Thymus (tissue), 11 donors: ENCODE results near the gene MRPL2. TPM values are rescaled to one million over a fixed set of nuclear protein-coding genes. Genes with fewer than 3 reads are reported as not detected.

Experiments
- DNase-seq, 9 donors: peaks; one replicate each; pipeline ENCODE4 v3.0.0-alpha.2; 2013; ENCODE audit warnings: low spot score in 9 of 9, low read depth in 6 of 9, missing footprints in 1 of 9
- H3K27ac ChIP-seq, 2 donors: one replicate each; pipeline ENCODE4 v1.5.1; 2013; ENCODE audit warnings: control low read depth in 1 of 2, low read depth in 1 of 2, low read length in 1 of 2, mild to moderate bottlenecking in 1 of 2, moderate library complexity in 1 of 2
- H3K27me3 ChIP-seq, 2 donors: one replicate each; pipeline ENCODE4 v1.5.1; 2013; ENCODE audit warnings: low read length in 1 of 2; ENCODE audit not compliant: control insufficient read depth in 2 of 2, insufficient read depth in 1 of 2
- H3K36me3 ChIP-seq, 2 donors: one replicate each; pipeline ENCODE4 v1.5.1; 2013; ENCODE audit warnings: low read length in 1 of 2, mild to moderate bottlenecking in 1 of 2, moderate library complexity in 1 of 2; ENCODE audit not compliant: control insufficient read depth in 2 of 2, insufficient read depth in 2 of 2
- H3K4me1 ChIP-seq, 2 donors: one replicate each; pipeline ENCODE4 v1.5.1; 2013; ENCODE audit warnings: low read length in 2 of 2; ENCODE audit not compliant: control insufficient read depth in 2 of 2, insufficient read depth in 2 of 2
- H3K4me3 ChIP-seq, 2 donors: one replicate each; pipeline ENCODE4 v1.5.1; 2013; ENCODE audit warnings: low read length in 2 of 2, control low read depth in 1 of 2, mild to moderate bottlenecking in 1 of 2
- H3K9me3 ChIP-seq, 2 donors: one replicate each; pipeline ENCODE4 v1.5.1; 2013; ENCODE audit warnings: low read length in 1 of 2, mild to moderate bottlenecking in 1 of 2; ENCODE audit not compliant: control insufficient read depth in 2 of 2, insufficient read depth in 1 of 2
- WGBS: extraction: QIAGEN DNeasy Blood & Tissue Kit; methylation state at CpG from one replicate; pipeline ENCODE4 v1.1.7; 2013; 5-methylcytosine and 5-hydroxymethylcytosine counted together
- polyA plus RNA-seq: library from polyadenylated mRNA; stranded (reverse); fragments of 200-250 nt; gene quantifications from one replicate; pipeline ENCODE4 v1.2.3, GENCODE V29; 2013
- total RNA-seq: library from RNA; stranded (reverse); fragments of 120-200 nt; gene quantifications from one replicate; pipeline ENCODE4 v1.2.4, GENCODE V29; 2013
- donor health status: healthy.

MRPL2 gene
- total and polyA plus RNA-seq, 2 donors, result 28.0 to 49.9 TPM

GRCh38 chr6:43012364-43012763 is 46.9 kb downstream of the MRPL2 start:
- 96% methylated on average over 6 of the region's 6 CpGs for WGBS
- H3K36me3 ChIP-seq, result peaks cover 54 to 67% of the 10 kb centered on the region in 2 donors
- peaks cover 16 to 45% of the 10 kb centered on the region in 2 donors for H3K4me1 ChIP-seq
- H3K27me3 ChIP-seq, result no peaks in the 10 kb centered on the region
- DNase-seq, result no peak
- peaks cover 0 to 5% of the 10 kb centered on the region in 2 donors for H3K9me3 ChIP-seq
- H3K4me3 ChIP-seq, result no peak overlapping the region
- H3K27ac ChIP-seq, result no peak overlapping the region

GRCh38 chr6:43011207-43011606 is 48.0 kb downstream of the MRPL2 start:
- H3K36me3 ChIP-seq, result peaks cover 55 to 67% of the 10 kb centered on the region in 2 donors
- H3K4me1 ChIP-seq, result peaks cover 16 to 34% of the 10 kb centered on the region in 2 donors
- WGBS, result 96% methylated on average over 6 of the region's 6 CpGs
- H3K9me3 ChIP-seq, result peaks cover 0 to 5% of the 10 kb centered on the region in 2 donors
- H3K27ac ChIP-seq, result no peak overlapping the region
- no peak for DNase-seq
- H3K27me3 ChIP-seq, result no peaks in the 10 kb centered on the region
- H3K4me3 ChIP-seq, result no peak overlapping the region

DNA sequence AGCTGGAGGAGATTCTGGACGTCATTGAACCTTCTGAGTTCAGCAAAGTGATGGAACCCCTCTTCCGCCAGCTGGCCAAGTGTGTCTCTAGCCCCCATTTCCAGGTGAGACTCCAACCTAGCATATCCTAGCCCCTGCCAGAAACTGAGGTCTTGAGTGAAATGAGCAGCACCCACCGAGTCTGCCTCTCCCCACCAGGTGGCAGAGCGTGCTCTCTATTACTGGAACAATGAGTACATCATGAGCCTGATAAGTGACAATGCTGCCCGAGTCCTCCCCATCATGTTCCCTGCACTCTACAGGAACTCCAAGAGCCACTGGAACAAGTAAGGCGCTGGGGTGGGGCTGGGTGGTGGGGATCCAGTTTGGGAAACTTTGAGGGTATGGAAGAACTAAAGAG is 50.1 kb downstream of the MRPL2 start:
- no peaks in the 10 kb centered on the region for H3K27me3 ChIP-seq
- H3K27ac ChIP-seq, result no peak overlapping the region
- no peak overlapping the region for H3K4me3 ChIP-seq
- H3K9me3 ChIP-seq, result peaks cover 0 to 5% of the 10 kb centered on the region in 2 donors
- DNase-seq, result peak in 6 of 9 donors; percentile 36 to 72 (median 54)
- H3K4me1 ChIP-seq, result peaks cover 7 to 15% of the 10 kb centered on the region in 2 donors
- peaks cover 56 to 76% of the 10 kb centered on the region in 2 donors for H3K36me3 ChIP-seq
- WGBS, result 90% methylated on average over 6 of the region's 6 CpGs

GRCh38 chr6:43007126-43007525 is 52.1 kb downstream of the MRPL2 start:
- Histone ChIP-seq H3K27me3 (no peaks in the 10 kb centered on the region), H3K4me1 (peaks cover 0 to 2% of the 10 kb centered on the region in 2 donors), H3K9me3 (no peaks in the 10 kb centered on the region), H3K36me3 (peaks cover 58 to 76% of the 10 kb centered on the region in 2 donors), H3K27ac (no peak overlapping the region), H3K4me3 (no peak overlapping the region)
- DNase-seq, result no peak
- 97% methylated on average over 9 of the region's 9 CpGs for WGBS

DNA sequence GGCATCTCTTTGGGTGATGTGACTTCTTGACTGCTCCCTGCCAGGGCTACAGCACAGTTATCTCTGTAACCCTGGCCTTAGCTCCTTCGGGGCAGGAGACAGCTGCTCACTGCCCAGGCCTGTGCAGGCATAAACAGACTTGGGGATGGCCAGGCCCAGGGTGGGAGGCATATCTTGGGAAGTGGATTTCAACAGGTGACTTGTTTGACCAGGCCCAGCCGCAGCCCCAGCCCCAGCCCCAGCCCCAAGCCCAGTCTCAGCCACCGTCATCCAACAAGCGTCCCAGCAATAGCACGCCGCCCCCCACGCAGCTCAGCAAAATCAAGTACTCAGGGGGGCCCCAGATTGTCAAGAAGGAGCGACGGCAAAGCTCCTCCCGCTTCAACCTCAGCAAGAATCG is 53.0 kb downstream of the MRPL2 start:
- no peak for DNase-seq
- H3K36me3 ChIP-seq, result peaks cover 49 to 70% of the 10 kb centered on the region in 2 donors
- no peak overlapping the region for H3K4me3 ChIP-seq
- WGBS, result 98% methylated on average over 11 of the region's 11 CpGs
- no peaks in the 10 kb centered on the region for H3K27me3 ChIP-seq
- no peaks in the 10 kb centered on the region for H3K4me1 ChIP-seq
- no peaks in the 10 kb centered on the region for H3K9me3 ChIP-seq
- no peak overlapping the region for H3K27ac ChIP-seq

- no peaks in the 10 kb centered on the region for H3K4me1 ChIP-seq
- H3K4me3 ChIP-seq, result no peak overlapping the region
- H3K27me3 ChIP-seq, result no peaks in the 10 kb centered on the region
- no peak for DNase-seq
- peaks cover 45 to 68% of the 10 kb centered on the region in 2 donors for H3K36me3 ChIP-seq
- no peak overlapping the region for H3K27ac ChIP-seq
- H3K9me3 ChIP-seq, result no peaks in the 10 kb centered on the region
- WGBS, result 98% methylated on average over 5 of the region's 5 CpGs
Measured at GRCh38 chr6:43005844-43006243, 53.4 kb downstream of the MRPL2 start.

Other genes with a start within 250 kb of the MRPL2 start
- gene RPL7L1, start 179.8 kb downstream of the MRPL2 start, total RNA-seq, result 77.1 TPM
- 59.5 TPM for gene RPL7L1, start 179.8 kb downstream of the MRPL2 start, polyA plus RNA-seq
- 145 TPM for gene PTCRA, start 143.4 kb downstream of the MRPL2 start, total RNA-seq
- 13.4 TPM for gene PTCRA, start 143.4 kb downstream of the MRPL2 start, polyA plus RNA-seq
- gene CNPY3, start 130.0 kb downstream of the MRPL2 start, total RNA-seq, result 62.6 TPM
- gene CNPY3, start 130.0 kb downstream of the MRPL2 start, polyA plus RNA-seq, result 59.3 TPM
- gene GNMT, start 98.7 kb downstream of the MRPL2 start, total RNA-seq, result 3.0 TPM
- 2.6 TPM for gene GNMT, start 98.7 kb downstream of the MRPL2 start, polyA plus RNA-seq
- 14.6 TPM for gene PEX6, start 80.3 kb downstream of the MRPL2 start, total RNA-seq
- gene PEX6, start 80.3 kb downstream of the MRPL2 start, polyA plus RNA-seq, result 16.6 TPM
- 45.8 TPM for gene PPP2R5D, start 74.9 kb downstream of the MRPL2 start, total RNA-seq
- gene PPP2R5D, start 74.9 kb downstream of the MRPL2 start, polyA plus RNA-seq, result 25.0 TPM
- gene MEA1, start 45.5 kb downstream of the MRPL2 start, total RNA-seq, result 101 TPM
- 72.3 TPM for gene MEA1, start 45.5 kb downstream of the MRPL2 start, polyA plus RNA-seq
- gene KLHDC3, start 45.2 kb downstream of the MRPL2 start, total RNA-seq, result 73.8 TPM
- 87.0 TPM for gene KLHDC3, start 45.2 kb downstream of the MRPL2 start, polyA plus RNA-seq
- gene RRP36, start 37.8 kb downstream of the MRPL2 start, total RNA-seq, result 64.6 TPM
- 50.1 TPM for gene RRP36, start 37.8 kb downstream of the MRPL2 start, polyA plus RNA-seq
- gene CUL7, start 5.6 kb downstream of the MRPL2 start, total RNA-seq, result 9.4 TPM
- 5.5 TPM for gene CUL7, start 5.6 kb downstream of the MRPL2 start, polyA plus RNA-seq
- gene KLC4, start 197 bp upstream of the MRPL2 start, total RNA-seq, result 20.3 TPM
- 27.1 TPM for gene KLC4, start 197 bp upstream of the MRPL2 start, polyA plus RNA-seq
- 48.1 TPM for gene PTK7, start 16.9 kb upstream of the MRPL2 start, total RNA-seq
- gene PTK7, start 16.9 kb upstream of the MRPL2 start, polyA plus RNA-seq, result 101 TPM
- gene SRF, start 111.8 kb upstream of the MRPL2 start, total RNA-seq, result 18.1 TPM
- gene SRF, start 111.8 kb upstream of the MRPL2 start, polyA plus RNA-seq, result 25.5 TPM
- gene CUL9, start 122.8 kb upstream of the MRPL2 start, total RNA-seq, result 25.3 TPM
- gene CUL9, start 122.8 kb upstream of the MRPL2 start, polyA plus RNA-seq, result 119 TPM
- 58.9 TPM for gene DNPH1, start 170.0 kb upstream of the MRPL2 start, total RNA-seq
- gene DNPH1, start 170.0 kb upstream of the MRPL2 start, polyA plus RNA-seq, result 46.7 TPM
- 0.05 TPM for gene TTBK1, start 184.0 kb upstream of the MRPL2 start, total RNA-seq
- gene TTBK1, start 184.0 kb upstream of the MRPL2 start, polyA plus RNA-seq, result 0.09 TPM
- gene SLC22A7, start 238.8 kb upstream of the MRPL2 start, total RNA-seq, result 0.09 TPM
- gene SLC22A7, start 238.8 kb upstream of the MRPL2 start, polyA plus RNA-seq, result 0.16 TPM
- 0.61 TPM for gene CRIP3, start 249.4 kb upstream of the MRPL2 start, total RNA-seq
- gene CRIP3, start 249.4 kb upstream of the MRPL2 start, polyA plus RNA-seq, result 11.0 TPM